A549 (cell line): ENCODE data around the gene PLCB4. TPM values are rescaled to one million over a fixed set of nuclear protein-coding genes. Genes with fewer than 3 reads are reported as not detected.

Experiments
- ATAC-seq, 2 experiments: fragments of 200-7000 bp in 1 of 2; fragments of >200 bp in 1 of 2; cut with Nextera tagmentation in 1 of 2; cut with Tn5 transposase in 1 of 2; 3 replicates each; pipeline versions ENCODE4 v1.8.0 to v1.9.1; 2018 to 2020; ENCODE audit warnings: mild to moderate bottlenecking in 1 of 2, moderate library complexity in 1 of 2
- CTCF ChIA-PET: fragments of 300-600 bp; sonication (Branson Sonifier 250); formaldehyde crosslinking; extraction: SDS; loops from one replicate; lab custom pipeline; 2021; ENCODE audit warnings: antibody characterized with exemption, inconsistent platforms; lab: Yijun Ruan, JAX
- POLR2A ChIA-PET: fragments of 350-600 bp; formaldehyde crosslinking; extraction: SDS; loops from one replicate; lab custom pipeline; 2021; ENCODE audit warnings: antibody characterized with exemption, inconsistent platforms; lab: Yijun Ruan, JAX
- DNase-seq, 2 experiments: peaks; one replicate each; pipeline versions ENCODE4 v3.0.0 to v3.0.0-alpha.2; 2011 to 2016; ENCODE audit warnings: low read depth in 1 of 2, low spot score in 1 of 2
- FAIRE-seq: peaks from 2 replicates; lab custom pipeline; 2011; peaks lifted over from hg19 to GRCh38; lab: Jason Lieb, UNC
- H3K27ac ChIP-seq, 2 experiments: fragments of >200 bp; sonication (Bioruptor Twin); formaldehyde crosslinking; 3 replicates each; pipeline ENCODE4 v1.5.1; 2016 to 2017
- H3K4me1 ChIP-seq: fragments of >200 bp; sonication (Bioruptor Twin); formaldehyde crosslinking; 3 replicates; pipeline ENCODE4 v1.6.1; 2016
- H3K4me2 ChIP-seq: fragments of >200 bp; sonication (Bioruptor Twin); formaldehyde crosslinking; 3 replicates; pipeline ENCODE4 v1.6.1; 2016
- H3K4me3 ChIP-seq: fragments of >200 bp; sonication (Bioruptor Twin); formaldehyde crosslinking; 3 replicates; pipeline ENCODE4 v1.5.1; 2016
- H3K9me3 ChIP-seq: fragments of >200 bp; sonication (Bioruptor Twin); formaldehyde crosslinking; 3 replicates; pipeline ENCODE4 v1.6.1; 2016
- CBX8 ChIP-seq: fragments of 200-600 bp; sonication (generic); IDR thresholded peaks from 2 replicates; pipeline ENCODE4 v1.6.1; 2016
- CTCF ChIP-seq: fragments of >200 bp; sonication (Bioruptor Twin); formaldehyde crosslinking; IDR thresholded peaks from 3 replicates; pipeline ENCODE4 v1.5.1; 2016
- EHF ChIP-seq: fragments of 250-450 bp; sonication (Bioruptor Pico); IDR thresholded peaks from 2 replicates; pipeline ENCODE4 v1.5.0; 2020; ENCODE audit warnings: mild to moderate bottlenecking
- EP300 ChIP-seq, 2 experiments: fragments of >200 bp; sonication (Bioruptor Twin); formaldehyde crosslinking; IDR thresholded peaks; 2 replicates in 1 of 2; 3 replicates in 1 of 2; pipeline ENCODE4 v1.6.1; 2016 to 2017
- ESRRA ChIP-seq: fragments of 150-350 bp; IDR thresholded peaks from 2 replicates; pipeline ENCODE4 v1.6.1; 2014; ENCODE audit warnings: mild to moderate bottlenecking, low read length, borderline replicate concordance
- FOXS1 ChIP-seq: fragments of 250-450 bp; sonication (Bioruptor Pico); IDR thresholded peaks from 2 replicates; pipeline ENCODE4 v1.5.0; 2020; ENCODE audit warnings: mild to moderate bottlenecking, moderate library complexity
- HEYL ChIP-seq: fragments of 250-450 bp; sonication (Bioruptor Pico); IDR thresholded peaks from 2 replicates; pipeline ENCODE4 v1.8.0; 2021; ENCODE audit warnings: mild to moderate bottlenecking, moderate library complexity
- HOXA7 ChIP-seq: fragments of 250-450 bp; sonication (Bioruptor Pico); IDR thresholded peaks from 2 replicates; pipeline ENCODE4 v1.5.0; 2020; ENCODE audit warnings: mild to moderate bottlenecking, moderate library complexity
- JUNB ChIP-seq: fragments of >200 bp; sonication (Bioruptor Twin); formaldehyde crosslinking; IDR thresholded peaks from 2 replicates; pipeline ENCODE4 v1.6.1; 2016
- MAZ ChIP-seq: fragments of 150-350 bp; IDR thresholded peaks from 2 replicates; pipeline ENCODE4 v1.6.1; 2014; ENCODE audit warnings: antibody characterized with exemption, low read depth, low read length, borderline replicate concordance
- MYC ChIP-seq: IDR thresholded peaks from 2 replicates; pipeline ENCODE4 v1.6.1; 2012; ENCODE audit warnings: mild to moderate bottlenecking, inconsistent platforms, low read length, improper control_type of control experiment, borderline replicate concordance
- NPAS2 ChIP-seq: fragments of 250-450 bp; sonication (Bioruptor Pico); IDR thresholded peaks from 2 replicates; pipeline ENCODE4 v1.8.0; 2022; ENCODE audit warnings: mild to moderate bottlenecking, moderate library complexity, borderline replicate concordance
- NR3C1 ChIP-seq: fragments of >200 bp; sonication (Bioruptor Twin); formaldehyde crosslinking; IDR thresholded peaks from 3 replicates; pipeline ENCODE4 v1.6.1; 2017
- PBX3 ChIP-seq: IDR thresholded peaks from 2 replicates; pipeline ENCODE4 v1.6.1; 2012
- POLR2AphosphoS2 ChIP-seq: conservative IDR thresholded peaks from 2 replicates; pipeline ENCODE4 v1.6.1; 2012; ENCODE audit warnings: low read length, improper control_type of control experiment, inconsistent platforms
- RCOR1 ChIP-seq: fragments of 150-350 bp; IDR thresholded peaks from 2 replicates; pipeline ENCODE4 v1.6.1; 2014; ENCODE audit warnings: antibody characterized with exemption, low read length, low read depth
- RNF2 ChIP-seq: fragments of 200-600 bp; sonication (generic); IDR thresholded peaks from 2 replicates; pipeline ENCODE4 v1.6.1; 2016; ENCODE audit warnings: low read depth, mild to moderate bottlenecking, antibody characterized with exemption, moderate library complexity, borderline replicate concordance
- SREBF2 ChIP-seq: fragments of 450-650 bp; IDR thresholded peaks from 2 replicates; pipeline ENCODE4 v1.6.1; 2014; ENCODE audit warnings: mild to moderate bottlenecking, moderate library complexity
- TFCP2L1 ChIP-seq: fragments of 250-450 bp; sonication (Bioruptor Pico); IDR thresholded peaks from 2 replicates; pipeline ENCODE4 v1.5.0; 2021; ENCODE audit warnings: mild to moderate bottlenecking
- TP53 ChIP-seq: fragments of 250-450 bp; sonication (Bioruptor Pico); IDR thresholded peaks from 2 replicates; pipeline ENCODE4 v1.5.0; 2021; ENCODE audit warnings: mild to moderate bottlenecking, moderate library complexity
- ZC3H11A ChIP-seq: fragments of 450-650 bp; IDR thresholded peaks from 2 replicates; pipeline ENCODE4 v1.6.1; 2014; ENCODE audit warnings: antibody characterized with exemption, mild to moderate bottlenecking
- ZFP36 ChIP-seq: fragments of 450-650 bp; IDR thresholded peaks from 2 replicates; pipeline ENCODE4 v1.6.1; 2014; ENCODE audit warnings: borderline replicate concordance; ENCODE audit not compliant: partially characterized antibody
- WGBS: methylation state at CpG from one replicate; pipeline ENCODE4 v1.1.6; 2017; ENCODE audit errors: missing lambda C conversion rate; 5-methylcytosine and 5-hydroxymethylcytosine counted together
- polyA plus RNA-seq, 4 experiments: library from polyadenylated mRNA; depleted of rRNA in 3 of 4; stranded (reverse); fragments of >200 nt; fragmentation: RNase III in 1 of 4; extraction: RNeasy Plus Mini Kit Qiagen cat#74134 plus additional on column Dnase treatment in 1 of 4; gene quantifications; 2 replicates in 3 of 4; 3 replicates in 1 of 4; pipeline ENCODE4 v1.2.3, GENCODE V29; 2011 to 2017

PLCB4 gene
- polyA plus RNA-seq, 2 of the 4 experiments (the other 2 are of a cell fraction): 17.1 to 32.1 TPM

- TF ChIP-seq EP300 (IDR thresholded peaks at IDR 0.05) (no peak), MYC (no peak), NPAS2 (CRISPR knock-in tag) (no peak), CTCF (no peak), ZC3H11A (no peak), POLR2AphosphoS2 (no peak), MAZ (no peak), ZFP36 (no peak), NR3C1 (no peak), FOXS1 (CRISPR knock-in tag) (no peak), HEYL (no peak), ESRRA (no peak), PBX3 (no peak), TP53 (CRISPR knock-in tag) (no peak), SREBF2 (no peak), JUNB (no peak), CBX8 (no peak)
- 95% methylated on average over 2 of the region's 2 CpGs for WGBS
- ATAC-seq (no peak), FAIRE-seq (peak; percentile 96), DNase-seq (no peak)
- H3K27ac ChIP-seq: no peak overlapping the region
- ChIA-PET CTCF (interaction anchor here (1.3 to 1.5 kb wide), 3 partner anchors 17 to 135 kb away, joined by 5 to 6 read pairs (median 5); no protein-coding TSS in a partner anchor), POLR2A (no interaction called here)
- no peak overlapping the region for H3K4me2 ChIP-seq
- no peaks in the 10 kb centered on the region for H3K4me1 ChIP-seq
- H3K9me3 ChIP-seq: no peaks in the 10 kb centered on the region
- no peak overlapping the region for H3K4me3 ChIP-seq
Measured at GRCh38 chr20:9474835-9475415, 406.0 kb downstream of the PLCB4 start.

- no peaks in the 10 kb centered on the region for H3K9me3 ChIP-seq
- no peak overlapping the region for H3K27ac ChIP-seq
- ChIA-PET POLR2A (no interaction called here), CTCF (interaction anchor here (1.3 to 1.5 kb wide), 3 partner anchors 17 to 134 kb away, joined by 5 to 6 read pairs (median 5); no protein-coding TSS in a partner anchor)
- FAIRE-seq (no peak), ATAC-seq (no peak), DNase-seq (no peak)
- TF ChIP-seq RNF2: no peak
- TF ChIP-seq RCOR1: no peak
- no peak for TF ChIP-seq FOXS1 (CRISPR knock-in tag)
- TF ChIP-seq EHF (CRISPR knock-in tag): no peak
- TF ChIP-seq TFCP2L1 (CRISPR knock-in tag): no peak
- TF ChIP-seq PBX3: no peak
- TF ChIP-seq ZC3H11A: no peak
- no peak for TF ChIP-seq HOXA7 (CRISPR knock-in tag)
- H3K4me1 ChIP-seq: no peaks in the 10 kb centered on the region
- H3K4me3 ChIP-seq: no peak overlapping the region
- no peak overlapping the region for H3K4me2 ChIP-seq
Measured at GRCh38 chr20:9475456-9475855, 406.6 kb downstream of the PLCB4 start.
